Fibroblast of skin of right quadriceps (primary cell): ENCODE results near the gene TCFL5.

Experiments
- DNase-seq: peaks from one replicate; pipeline ENCODE4 v3.0.0-alpha.2; 2013

The TCFL5 gene

DNA sequence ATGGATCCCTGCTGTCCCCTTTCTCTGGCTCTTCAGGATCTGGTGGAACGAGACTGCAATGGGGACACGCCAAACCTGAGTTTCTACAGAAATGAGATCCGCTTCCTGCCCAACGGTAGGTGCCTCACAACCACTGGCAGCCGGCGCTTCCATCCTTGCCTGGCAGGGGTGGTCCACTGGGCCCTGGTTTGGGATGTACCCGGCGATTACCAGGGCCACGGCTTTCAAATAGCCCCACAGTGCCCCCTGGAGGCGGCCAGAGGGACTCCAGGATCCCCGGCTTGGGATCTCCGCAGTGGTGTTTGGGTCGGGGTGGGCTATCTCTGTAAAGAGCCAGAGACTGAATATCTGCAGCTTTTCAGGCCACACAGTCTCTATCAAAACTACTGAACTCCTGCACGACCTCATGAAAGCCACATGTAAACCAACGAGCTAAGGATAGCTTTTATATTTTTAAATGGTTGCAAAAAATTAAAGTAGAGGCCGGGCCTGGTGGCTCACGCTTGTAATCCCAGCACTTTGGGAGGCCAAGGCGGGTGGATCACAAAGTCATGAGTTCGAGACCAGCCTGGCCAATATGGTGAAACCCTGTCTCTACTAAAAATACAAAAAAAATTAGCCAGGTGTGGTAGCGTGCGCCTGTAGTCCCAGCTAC is 53.3 kb downstream of the TCFL5 start:
- DNase-seq = peak; percentile 43

DNA sequence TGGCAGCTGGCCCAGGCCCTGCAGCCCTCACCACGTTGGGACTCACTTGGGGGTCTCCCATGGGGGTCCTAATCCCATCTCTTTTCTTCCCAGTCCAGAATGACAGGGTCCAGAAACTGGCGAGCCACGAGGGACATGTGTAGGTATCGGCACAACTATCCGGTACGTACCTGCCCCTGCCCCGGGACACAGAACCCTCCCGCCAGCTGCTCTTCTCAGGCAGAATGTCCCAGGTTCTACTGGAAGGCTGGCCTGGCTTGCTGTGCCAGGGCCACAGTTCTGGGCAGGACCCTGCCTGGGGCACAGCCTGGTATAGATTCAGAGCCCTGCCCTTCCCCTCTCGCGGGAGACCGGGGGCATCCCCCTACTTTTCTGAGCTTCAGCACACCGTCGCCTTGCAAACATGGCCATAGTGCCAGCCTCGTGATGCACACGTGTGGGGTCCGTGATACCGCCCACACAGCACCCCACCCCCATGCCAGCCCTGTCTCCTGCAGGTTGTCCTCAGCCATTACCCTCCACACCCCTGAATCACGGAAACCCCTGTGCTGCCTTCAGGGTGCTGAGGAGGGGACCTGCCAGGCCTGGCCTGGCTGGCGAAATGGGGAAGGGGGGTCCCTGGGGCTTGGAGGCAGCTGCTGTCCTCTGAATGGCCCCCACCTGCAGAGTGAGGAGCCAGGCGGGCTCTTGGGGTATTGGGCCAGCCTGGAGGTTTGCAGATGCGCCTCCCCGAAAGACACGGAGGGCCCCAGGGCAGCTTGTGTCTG is 54.0 kb downstream of the TCFL5 start:
- no peak for DNase-seq

GRCh38 chr20:62806383-62807050 is 55.1 kb downstream of the TCFL5 start:
- no peak for DNase-seq

DNA sequence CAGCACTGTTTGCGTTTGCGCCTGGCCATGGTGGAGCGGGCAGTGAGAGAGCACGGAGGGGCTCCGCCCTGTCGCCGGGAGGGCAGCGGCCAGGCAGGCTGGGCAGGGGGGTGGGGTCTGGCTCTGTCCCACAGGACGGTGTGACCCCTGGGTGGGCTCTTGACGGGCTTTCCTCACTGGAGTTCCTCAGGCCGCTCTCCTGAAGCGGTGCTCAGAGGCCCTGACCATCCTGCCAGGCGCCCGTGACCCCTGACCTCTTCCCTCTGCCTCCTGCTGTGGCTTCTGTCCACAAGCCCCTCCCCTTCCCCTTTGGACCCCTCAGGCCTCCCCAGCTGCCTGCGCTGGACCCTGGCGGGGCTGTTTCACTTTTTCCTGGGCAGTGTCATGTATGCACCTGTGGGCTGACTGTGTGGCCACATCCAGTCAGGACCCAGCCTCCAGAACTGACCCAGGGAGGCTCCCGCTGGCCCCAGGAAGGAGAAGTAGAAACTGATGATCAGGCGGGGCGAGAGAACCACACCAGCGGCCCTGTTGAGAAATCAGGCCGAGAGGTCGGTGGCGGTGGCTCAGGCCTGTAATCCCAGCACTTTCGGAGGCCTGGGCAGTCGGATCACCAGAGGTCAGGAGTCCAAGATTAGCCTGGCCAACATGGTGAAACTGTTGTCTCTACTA is 55.8 kb downstream of the TCFL5 start:
- DNase-seq = no peak

DNA sequence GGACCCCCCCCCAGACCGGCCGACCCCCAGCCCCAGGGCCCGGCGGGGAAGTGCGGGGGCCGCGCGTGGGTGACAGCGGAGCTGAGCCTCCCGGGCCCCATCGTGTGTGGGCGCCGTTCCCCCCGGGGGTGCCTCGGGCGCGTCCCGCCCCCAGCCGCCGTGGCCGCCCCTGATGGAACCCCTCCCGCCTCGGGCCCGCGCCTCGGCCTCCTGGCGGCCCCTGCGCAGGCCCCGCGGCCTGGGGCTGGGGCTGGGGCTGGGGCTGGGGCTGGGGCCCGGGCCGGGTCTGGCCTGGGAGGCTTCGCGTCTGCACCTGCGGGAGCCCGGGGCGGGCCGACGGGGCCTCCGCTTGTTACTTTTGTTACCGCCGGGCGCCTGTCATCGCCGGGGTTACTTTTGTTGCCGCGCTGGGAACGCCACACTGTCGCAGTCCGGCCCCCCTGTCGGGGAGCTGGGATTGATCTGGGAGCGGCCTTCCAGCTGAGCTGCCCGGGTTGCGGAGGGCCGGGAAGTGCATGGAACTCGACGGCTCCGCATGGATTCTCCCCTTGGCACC is 56.4 kb downstream of the TCFL5 start:
- no peak for DNase-seq

DNA sequence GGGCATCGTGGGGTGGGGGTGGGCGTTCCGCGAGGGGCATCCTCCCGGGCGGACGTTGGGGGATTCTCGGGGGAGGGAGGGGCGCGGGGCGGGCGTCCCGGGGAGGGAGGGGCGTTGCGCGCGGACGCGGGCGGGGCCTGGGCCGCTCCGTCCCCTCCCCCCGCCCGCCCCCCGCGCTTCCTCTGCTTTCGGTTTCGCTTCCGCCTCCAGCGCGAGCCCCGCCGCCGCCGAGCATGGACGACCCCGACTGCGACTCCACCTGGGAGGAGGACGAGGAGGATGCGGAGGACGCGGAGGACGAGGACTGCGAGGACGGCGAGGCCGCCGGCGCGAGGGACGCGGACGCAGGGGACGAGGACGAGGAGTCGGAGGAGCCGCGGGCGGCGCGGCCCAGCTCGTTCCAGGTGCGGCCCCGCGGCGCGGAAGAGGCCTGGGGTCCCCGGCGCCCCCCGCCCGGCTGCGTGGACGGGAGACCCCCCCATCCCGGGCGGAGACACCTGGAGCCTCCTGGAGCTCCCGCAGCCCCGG is 56.9 kb downstream of the TCFL5 start, which contains the start of gene OGFR:
OGFR (plus strand) TSS at position 209 of the 528 bp plus-strand sequence; CDS start at position 234, 25 bp downstream.
- peak; percentile 65 for DNase-seq

DNA sequence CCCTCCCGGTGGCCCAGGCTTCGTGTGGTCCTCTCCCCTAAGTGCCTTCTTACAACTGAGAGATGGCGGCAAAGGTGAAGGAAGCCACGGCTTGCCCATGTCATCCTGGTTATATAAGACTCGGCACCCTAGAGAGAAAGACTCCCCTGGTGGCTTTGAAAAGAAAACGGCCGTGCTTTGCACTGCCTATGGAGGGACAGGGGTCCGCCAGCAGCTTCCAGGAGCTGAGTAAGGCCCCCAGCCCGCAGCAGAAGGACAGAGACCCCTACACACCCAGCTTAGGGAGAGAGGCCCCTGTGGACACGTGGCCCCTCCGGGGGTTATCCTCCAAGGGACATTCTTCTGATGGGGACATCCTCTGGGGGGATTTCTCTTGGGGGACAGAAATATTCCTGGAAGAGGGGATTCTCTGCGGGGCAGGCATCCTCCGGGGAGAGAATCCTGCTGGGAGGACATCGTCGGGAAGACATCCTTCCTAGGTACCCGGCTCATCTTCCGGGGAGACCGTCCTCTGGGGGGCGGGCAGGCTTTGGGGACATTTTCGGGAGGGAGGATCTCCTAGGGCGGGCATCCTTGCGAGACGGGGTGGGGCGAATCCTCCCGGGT is 57.5 kb downstream of the TCFL5 start:
- DNase-seq = peak; percentile 27

GRCh38 chr20:62802026-62802712 is 59.5 kb downstream of the TCFL5 start:
- no peak for DNase-seq

DNA sequence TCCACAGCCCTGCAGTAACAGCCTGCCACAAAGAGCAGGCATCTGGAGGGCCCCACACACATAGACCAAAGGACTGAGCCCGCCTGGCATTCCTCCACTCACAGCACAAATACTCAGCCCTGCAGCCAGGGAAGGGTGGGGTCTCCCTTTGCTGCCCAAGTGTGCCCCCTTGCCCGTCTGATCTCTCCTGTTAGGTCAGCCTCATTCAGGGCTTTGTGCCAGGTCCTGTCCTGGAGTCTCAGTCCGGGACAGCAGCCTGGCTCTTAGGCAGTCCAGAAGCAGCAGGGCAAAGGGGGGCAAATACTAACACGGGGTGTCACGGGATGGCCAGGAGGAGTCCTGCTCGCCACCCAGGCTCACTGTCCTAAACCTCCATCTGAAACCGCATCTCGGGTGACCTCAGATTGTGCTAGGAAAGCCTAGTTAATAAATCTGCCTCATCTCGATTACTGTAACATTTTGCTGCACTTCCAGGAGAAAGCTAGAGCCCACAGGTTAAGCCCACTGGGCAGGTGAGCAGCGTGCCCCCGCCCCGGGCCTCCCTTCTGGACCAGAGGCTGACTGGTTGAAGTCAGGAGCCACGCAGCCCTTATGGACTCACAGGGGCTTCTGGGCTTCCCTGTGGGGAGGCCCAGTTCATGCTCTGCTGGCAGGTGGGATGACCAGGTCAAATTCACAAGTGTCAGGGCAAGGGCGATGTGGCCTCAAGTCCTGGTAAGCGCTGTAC is 60.2 kb downstream of the TCFL5 start:
- no peak for DNase-seq

- DNase-seq = no peak
These were observed 61.0 kb downstream of the TCFL5 start for GRCh38 chr20:62800314-62801259.

DNA sequence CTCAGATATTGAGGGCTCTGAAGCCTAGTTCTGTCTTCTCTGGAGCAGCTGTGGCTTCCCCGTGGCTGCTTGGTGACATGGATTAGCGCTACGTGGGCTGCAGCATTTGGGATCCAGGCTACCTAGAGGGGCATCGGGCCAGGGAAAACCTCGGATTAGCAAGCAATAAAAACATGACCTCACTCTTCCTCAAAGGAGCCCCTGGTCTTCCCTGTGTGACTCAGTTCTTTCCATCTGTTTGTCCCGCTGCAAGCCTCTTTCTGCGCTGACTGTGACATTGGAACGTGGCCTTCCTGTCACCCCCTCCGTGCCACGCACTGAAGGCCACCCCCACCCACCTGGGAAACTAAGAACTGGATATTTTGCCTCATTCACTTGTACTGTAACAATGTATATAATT is 61.7 kb downstream of the TCFL5 start:
- no peak for DNase-seq

DNA sequence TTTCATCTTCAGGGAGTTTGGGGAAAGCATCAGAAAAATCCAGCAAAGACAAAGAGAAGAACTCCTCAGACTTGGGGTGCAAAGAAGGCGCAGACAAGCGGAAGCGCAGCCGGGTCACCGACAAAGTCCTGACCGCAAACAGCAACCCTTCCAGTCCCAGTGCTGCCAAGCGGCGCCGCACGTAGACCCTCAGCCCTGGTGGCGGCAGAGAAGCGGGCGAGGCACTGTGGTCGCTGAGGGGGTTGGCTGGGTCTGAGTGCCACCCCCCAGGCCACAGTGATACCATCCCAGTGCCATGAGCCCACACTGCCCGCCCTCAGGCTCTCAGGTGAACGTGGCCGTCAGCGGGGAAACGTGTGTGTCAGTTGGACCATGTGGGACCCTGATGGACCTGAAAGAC is 62.2 kb downstream of the TCFL5 start:
- DNase-seq = no peak

DNA sequence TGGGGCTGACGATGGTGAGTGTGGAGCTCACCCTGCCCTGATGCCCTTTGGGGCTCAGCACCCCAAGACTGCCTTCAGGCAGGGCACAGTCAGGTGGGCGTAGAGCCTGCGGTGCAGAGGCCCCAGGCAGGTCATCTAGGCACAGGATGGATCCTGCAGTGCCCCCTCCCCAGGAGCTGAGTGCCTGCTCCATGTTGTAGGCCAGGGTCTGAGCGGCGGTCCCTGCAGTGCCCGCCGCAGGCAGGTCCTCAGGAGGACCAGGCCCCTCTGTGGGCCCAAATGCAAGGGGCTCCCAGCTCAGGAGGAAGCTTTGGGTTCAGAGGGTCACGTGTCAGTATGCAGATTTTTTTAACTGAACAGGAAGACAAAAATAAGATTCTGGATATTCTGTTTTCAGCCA is 62.6 kb downstream of the TCFL5 start:
- no peak for DNase-seq

DNA sequence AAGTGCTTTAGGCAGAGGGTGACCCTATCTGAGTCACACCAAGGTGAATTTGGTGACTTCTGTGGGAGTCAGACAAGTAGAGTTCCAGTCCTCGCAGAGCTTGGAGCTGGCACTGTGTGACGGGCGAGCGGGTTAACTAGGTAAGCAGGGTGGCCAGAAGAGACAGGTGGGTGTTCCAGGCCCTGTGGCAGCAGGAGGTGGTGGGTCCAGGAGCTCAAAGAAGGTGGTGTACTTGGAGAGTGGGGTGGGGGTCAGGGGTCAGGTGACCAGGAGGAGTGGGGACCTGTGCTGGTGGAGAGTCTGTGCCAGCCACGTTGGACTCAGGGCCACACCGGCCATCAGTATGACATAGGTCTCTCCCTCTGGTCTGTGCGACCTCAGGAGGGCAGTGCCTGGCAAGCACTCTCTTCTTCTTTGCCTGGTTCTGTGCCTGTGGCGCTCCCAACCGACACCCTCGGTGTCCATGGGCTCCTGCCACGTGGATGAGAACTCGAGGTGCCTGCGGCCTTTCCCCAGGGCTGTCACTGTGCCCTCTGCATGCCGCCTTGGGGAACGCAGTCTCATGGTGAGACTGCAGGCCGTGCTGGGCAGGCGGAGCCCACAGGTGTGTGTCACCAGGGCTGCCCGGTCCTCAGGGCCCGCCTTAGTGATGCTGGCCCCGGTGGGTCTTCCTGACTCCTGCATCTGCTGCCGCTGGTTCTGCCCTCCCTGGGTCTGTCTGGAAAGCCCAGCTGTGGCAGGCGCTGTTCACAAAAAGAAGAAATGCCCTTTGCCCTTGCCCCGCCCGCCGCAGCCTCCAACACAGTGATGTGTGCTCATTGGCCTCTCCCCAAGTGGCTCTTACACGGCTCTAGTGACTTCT is 63.7 kb downstream of the TCFL5 start:
- no peak for DNase-seq

DNA sequence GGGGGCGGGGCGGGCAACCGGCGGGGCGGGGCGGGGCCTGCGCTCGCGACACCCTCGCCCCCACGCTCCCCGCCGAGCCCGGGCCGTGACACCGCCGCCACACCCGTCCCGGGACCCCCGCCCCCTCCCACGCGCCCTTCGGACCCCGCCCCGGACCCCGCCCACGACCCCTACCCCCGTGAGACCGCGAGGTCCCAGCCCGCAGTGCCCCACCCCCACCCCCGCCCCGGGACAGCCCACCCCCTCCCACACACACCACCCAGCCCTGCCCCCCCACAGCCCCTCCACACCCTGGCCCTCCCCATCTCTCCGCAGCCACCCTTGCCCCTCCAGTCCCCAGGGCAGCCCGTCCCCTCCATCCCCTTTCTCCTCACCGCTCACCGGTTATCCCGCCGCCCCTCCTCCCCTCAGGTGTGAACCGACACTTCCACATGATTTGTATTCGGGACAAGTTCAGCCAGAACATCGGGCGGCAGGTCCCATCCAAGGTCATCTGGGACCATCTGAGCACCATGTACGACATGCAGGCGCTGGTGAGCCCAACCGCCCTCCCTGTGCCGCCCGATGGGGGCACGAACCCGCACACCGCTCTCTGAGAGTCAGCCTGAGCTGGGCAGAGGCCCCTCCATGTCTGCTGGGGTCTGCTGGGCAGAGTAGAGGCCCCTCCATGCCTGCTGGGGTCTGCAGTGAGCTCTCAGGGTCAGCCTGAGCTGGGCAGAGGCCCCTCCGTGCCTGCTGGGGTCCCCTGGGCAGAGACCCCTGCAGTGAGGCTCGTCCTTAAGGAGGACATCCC is 64.7 kb downstream of the TCFL5 start:
- no peak for DNase-seq

DNA sequence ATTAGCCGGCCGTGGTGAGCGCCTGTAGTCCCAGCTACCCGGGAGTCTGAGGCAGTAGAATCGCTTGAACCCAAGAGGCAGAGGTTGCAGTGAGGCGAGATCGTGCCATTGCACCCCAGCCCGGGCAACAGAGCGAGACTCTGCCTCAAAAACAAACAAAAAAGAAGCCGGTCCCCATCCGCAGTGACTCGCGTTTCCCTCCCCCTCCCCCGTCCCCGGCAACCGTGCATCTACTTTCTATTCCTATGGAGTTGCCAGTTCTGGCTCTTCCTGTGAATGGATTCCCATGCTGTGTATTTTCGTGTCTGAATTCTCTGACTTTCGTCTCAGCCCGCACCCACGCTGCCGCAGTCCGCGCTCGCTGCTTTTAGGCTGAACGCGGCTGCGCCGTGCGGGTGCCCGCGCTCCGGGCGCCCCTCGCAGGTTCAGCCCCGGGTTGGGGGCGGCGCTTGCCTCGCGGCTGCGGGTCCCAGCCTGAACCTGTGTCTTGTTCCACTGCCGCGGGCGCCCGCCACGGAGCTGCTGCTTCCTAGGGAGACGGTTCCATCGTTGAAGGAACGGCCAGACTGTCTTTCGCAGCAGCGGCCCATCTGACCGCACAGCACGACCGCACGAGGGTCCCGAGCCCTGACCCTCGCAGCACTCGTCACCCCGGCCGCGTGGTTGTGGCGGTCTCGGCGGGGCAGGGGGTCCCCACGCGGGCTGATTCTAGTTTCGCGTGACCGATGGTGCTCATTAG is 66.4 kb downstream of the TCFL5 start:
- peak; percentile 45 for DNase-seq
